ENCODE results near the gene OPRL1. TPM values are rescaled to one million over a fixed set of nuclear protein-coding genes. Genes with fewer than 3 reads are reported as not detected.

The OPRL1 gene
- total and polyA plus RNA-seq, 2 of the 8 experiments (the other 6 are each of a cell fraction or from before 2014, with no cell fraction given), result 0.63 to 0.98 TPM

DNA sequence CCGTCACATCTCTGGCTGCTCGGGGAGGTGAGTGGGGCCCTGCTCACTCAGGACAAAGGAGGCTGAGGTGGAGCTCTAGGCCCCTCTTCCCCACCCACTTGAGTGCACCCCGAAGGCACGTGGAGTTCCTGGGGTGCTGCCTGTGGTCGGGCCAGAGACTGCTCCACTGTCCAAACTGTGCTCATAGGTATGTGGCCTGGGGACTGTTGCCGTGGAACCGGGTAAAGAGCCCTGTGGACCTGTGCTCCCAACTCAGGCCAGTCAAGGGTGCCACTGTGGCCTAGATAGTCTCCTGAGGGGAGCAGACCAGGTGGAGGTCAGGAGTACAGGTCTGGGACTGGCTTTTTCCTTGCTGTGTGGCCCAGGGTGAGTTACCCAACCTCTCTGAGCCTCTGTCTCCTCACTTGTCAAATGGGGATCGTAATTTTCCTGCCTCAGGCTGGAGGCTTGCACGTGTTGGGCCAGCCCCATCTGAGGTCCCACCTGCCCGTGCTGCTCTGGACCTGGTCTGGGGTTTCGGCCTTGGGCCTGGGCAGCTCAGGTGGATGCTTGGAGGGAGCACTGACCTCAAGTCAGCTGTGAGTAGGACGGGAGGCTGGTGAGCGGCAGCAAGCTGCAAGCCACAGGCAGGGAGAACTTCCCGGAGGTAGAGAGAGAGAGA is 39.9 kb downstream of the OPRL1 start:
- Histone ChIP-seq H3K23ac (ENCODE audit: insufficient read length) (no peak overlapping the region), H4K91ac (replicated peaks; ENCODE audit: insufficient read length, low read length) (no peak overlapping the region), H4K20me1 (replicated peaks in 1 of 2; ENCODE audit: control insufficient read depth in 1 of 2, insufficient read depth in 2 of 2, low read length in 2 of 2) (no peaks in the 10 kb centered on the region), H3K9ac (replicated peaks in 1 of 4; ENCODE audit: extremely low read depth in 1 of 4, low read depth in 3 of 4, low read length in 3 of 4) (no peak overlapping the region), H2BK12ac (ENCODE audit: low read depth, low read length) (peak overlapping the region; percentile 62; the same call in 1 of the 2 replicates), H3K4me2 (ENCODE audit: insufficient read depth in 1 of 2, low read depth in 2 of 2, low read length in 2 of 2) (no peak overlapping the region), H2AK5ac (ENCODE audit: low read depth, low read length) (no peak overlapping the region), H3K4me3 (ENCODE audit: extremely low read depth in 1 of 4, insufficient read depth in 2 of 4, low read depth in 3 of 4, low read length in 4 of 4) (no peak overlapping the region), H3K36me3 (ENCODE audit: control insufficient read depth in 2 of 4, insufficient read depth in 4 of 4, low read length in 3 of 4) (no peaks in the 10 kb centered on the region), H3K18ac (ENCODE audit: extremely low read depth, low read length) (peak overlapping the region; percentile 13; the same call in 1 of the 2 replicates), H3K27me3 (replicated peaks in 1 of 4; ENCODE audit: control insufficient read depth in 3 of 4, extremely low read depth in 1 of 4, insufficient read depth in 3 of 4, low read length in 3 of 4) (no peaks in the 10 kb centered on the region; a peak in 2 of 7 replicates), H2BK5ac (ENCODE audit: low read depth, low read length) (no peak overlapping the region), H3K23me2 (ENCODE audit: low read depth, low read length) (no peaks in the 10 kb centered on the region), H2BK120ac (replicated peaks; ENCODE audit: low read depth, low read length) (no peak overlapping the region), H3K79me1 (ENCODE audit: low read depth, low read length) (no peaks in the 10 kb centered on the region), H2BK20ac (ENCODE audit: low read length) (no peak overlapping the region), H3K27ac (ENCODE audit: low read depth, low read length) (no peak overlapping the region), H3K4me1 (replicated peaks in 1 of 4; ENCODE audit: control insufficient read depth in 3 of 4, insufficient read depth in 4 of 4, low read length in 3 of 4) (no peaks in the 10 kb centered on the region; a peak in 2 of 7 replicates), H3K14ac (ENCODE audit: insufficient read length) (no peak overlapping the region), H4K8ac (ENCODE audit: extremely low read depth, insufficient read depth, low read length) (peak overlapping the region; percentile 79), H2AFZ (ENCODE audit: low read length) (no peak overlapping the region), H3K79me2 (ENCODE audit: control insufficient read depth in 1 of 2, insufficient read depth in 2 of 2, low read length in 2 of 2) (no peaks in the 10 kb centered on the region), H4K5ac (ENCODE audit: insufficient read length, low read depth, low read length) (no peak overlapping the region), H3K9me3 (ENCODE audit: insufficient read depth in 2 of 2, low read depth in 1 of 2, low read length in 1 of 2) (no peaks in the 10 kb centered on the region), H3K4ac (replicated peaks; ENCODE audit: insufficient read length, low read depth, low read length) (no peak overlapping the region), H3K56ac (replicated peaks; ENCODE audit: insufficient read length, low read depth, low read length) (no peak overlapping the region), H2BK15ac (ENCODE audit: low read length) (peak overlapping the region; percentile 97)
- POLR2A ChIA-PET (ENCODE audit: partially characterized antibody), result interaction anchor here (1.2 to 1.3 kb wide), 2 partner anchors 36 to 76 kb away, joined by 3 read pairs; partner anchors contain the start of gene LKAAEAR1
- FAIRE-seq, result no peak
- DNase-seq (ENCODE audit: low read depth in 1 of 2, low spot score in 2 of 2), result peak in 1 of 2 experiments; percentile 49
- 79% methylated on average over 12 of the region's 14 CpGs; no CpG with 5 or more reads in 1 of the 2 experiments for WGBS, 2 experiments (ENCODE audit: extremely low coverage in 1 of 2, insufficient coverage in 1 of 2, insufficient read length in 1 of 2, insufficient replicate concordance in 2 of 2, low coverage in 1 of 2, low lambda C conversion rate in 2 of 2, missing lambda C conversion rate in 1 of 2)
- CTCF ChIA-PET (ENCODE audit: partially characterized antibody), result interaction anchor here (0.6 to 10.1 kb wide), 41 partner anchors 9 to 1315 kb away, joined by 3 to 144 read pairs (median 4); partner anchors contain the start of genes C20orf204, LKAAEAR1, NPBWR2 and OGFR
- TF ChIP-seq CBX8 (IDR thresholded peaks at IDR 0.05; ENCODE audit: borderline replicate concordance, low read depth, low read length), result no peak
- TF ChIP-seq, protein P1, sequence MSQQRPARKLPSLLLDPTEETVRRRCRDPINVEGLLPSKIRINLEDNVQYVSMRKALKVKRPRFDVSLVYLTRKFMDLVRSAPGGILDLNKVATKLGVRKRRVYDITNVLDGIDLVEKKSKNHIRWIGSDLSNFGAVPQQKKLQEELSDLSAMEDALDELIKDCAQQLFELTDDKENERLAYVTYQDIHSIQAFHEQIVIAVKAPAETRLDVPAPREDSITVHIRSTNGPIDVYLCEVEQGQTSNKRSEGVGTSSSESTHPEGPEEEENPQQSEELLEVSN (IDR thresholded peaks at IDR 0.05), result no peak
- TF ChIP-seq SIRT6 (IDR thresholded peaks at IDR 0.05; ENCODE audit: low read length), result no peak
- TF ChIP-seq KDM1A (IDR thresholded peaks at IDR 0.05; ENCODE audit: borderline replicate concordance, low read length), result peak; percentile 78; the same call in 1 of the 2 replicates
- TF ChIP-seq CEBPB (IDR thresholded peaks at IDR 0.05; ENCODE audit: low read depth, low read length), result no peak
- no peak for TF ChIP-seq TAF7 (optimal IDR thresholded peaks at IDR 0.05; ENCODE audit: borderline replicate concordance, low read depth, low read length)
